COLO668 (cell line): ENCODE measurements around the gene PDGFB.

Experiments
- DNase-seq: peaks from one replicate; lab custom pipeline; 2025; ENCODE audit not compliant: unreplicated experiment; lab: John Stamatoyannopoulos, UW

The PDGFB gene

GRCh38 chr22:39254789-39255298 lies 10.1 kb upstream of the PDGFB start:
- peak; percentile 33 for DNase-seq

GRCh38 chr22:39254122-39254521 lies 9.3 kb upstream of the PDGFB start:
- no peak for DNase-seq

GRCh38 chr22:39253435-39254070 lies 8.8 kb upstream of the PDGFB start:
- peak; percentile 79 for DNase-seq

GRCh38 chr22:39252461-39253434 lies 8.0 kb upstream of the PDGFB start:
- no peak for DNase-seq

GRCh38 chr22:39251762-39252460 lies 7.1 kb upstream of the PDGFB start:
- DNase-seq = peak; percentile 71

GRCh38 chr22:39250838-39251237 lies 6.1 kb upstream of the PDGFB start:
- DNase-seq = no peak

GRCh38 chr22:39250131-39250530 lies 5.3 kb upstream of the PDGFB start:
- no peak for DNase-seq

- no peak for DNase-seq
Measured at GRCh38 chr22:39249086-39249704, 4.4 kb upstream of the PDGFB start.

- no peak for DNase-seq
Measured at GRCh38 chr22:39248254-39248653, 3.5 kb upstream of the PDGFB start.

- DNase-seq = no peak
Measured at GRCh38 chr22:39247361-39247760, 2.6 kb upstream of the PDGFB start.

- no peak for DNase-seq
Measured at GRCh38 chr22:39246690-39247332, 2.0 kb upstream of the PDGFB start.

- no peak for DNase-seq
Measured at GRCh38 chr22:39246217-39246616, 1.4 kb upstream of the PDGFB start.

GRCh38 chr22:39245130-39246039 lies 603 bp upstream of the PDGFB start:
- DNase-seq = no peak

GRCh38 chr22:39244136-39244495 lies 666 bp downstream of the PDGFB start:
- peak; percentile 32 for DNase-seq

- DNase-seq = peak; percentile 51
Measured at GRCh38 chr22:39243439-39244135, 1.2 kb downstream of the PDGFB start.

- peak; percentile 55 for DNase-seq
Measured at GRCh38 chr22:39242595-39243438, 2.0 kb downstream of the PDGFB start.

GRCh38 chr22:39241794-39242594 lies 2.8 kb downstream of the PDGFB start:
- DNase-seq = peak; percentile 33
